ENCODE measurements around the gene TNFRSF19.
"Not testable (repeated sequence)": the region's sequence is repeated elsewhere in the genome, so short reads cannot be mapped to it uniquely, and the experiment has no call there.

The TNFRSF19 gene

GRCh38 chr13:23563085-23563845, 6.9 kb upstream of the TNFRSF19 start:
- Histone ChIP-seq H3K4me3 (no peak overlapping the region), H3K27ac (no peak overlapping the region)

DNA sequence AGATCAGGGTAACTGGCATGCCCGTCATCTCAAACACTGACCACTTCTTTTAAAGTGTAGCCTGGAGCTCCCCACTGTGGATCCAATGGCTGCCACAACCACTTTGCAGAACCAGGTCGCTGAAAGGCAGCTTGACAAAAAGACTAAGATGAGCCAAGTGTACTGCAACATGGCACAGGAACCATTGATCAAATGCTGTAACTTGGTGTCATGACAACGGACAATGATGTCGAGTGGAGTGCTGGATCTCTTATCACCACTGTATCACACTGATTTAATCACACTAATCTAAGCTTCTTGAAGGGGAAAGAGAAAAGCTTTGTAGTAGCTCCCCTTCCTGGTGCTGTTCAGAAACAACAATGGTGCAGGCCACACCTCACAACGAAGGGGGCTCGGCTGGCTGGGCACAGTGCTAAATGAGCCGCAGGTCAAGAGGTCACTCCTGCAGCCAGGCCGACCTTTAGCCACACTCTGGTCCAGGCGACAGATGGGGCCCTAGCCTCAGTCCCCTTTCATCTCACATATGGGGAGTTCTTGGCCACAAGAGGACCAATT, 2.2 kb upstream of the TNFRSF19 start:
- Histone ChIP-seq H3K27ac (no peak overlapping the region), H3K4me3 (no peak overlapping the region)

GRCh38 chr13:23570921-23571315, 706 bp downstream of the TNFRSF19 start:
- Histone ChIP-seq H3K4me3 (peak overlapping the region; percentile 5 to 24 (median 15)), H3K27ac (peak overlapping the region in 15 of 21 experiments; percentile 11 to 87 (median 64))

DNA sequence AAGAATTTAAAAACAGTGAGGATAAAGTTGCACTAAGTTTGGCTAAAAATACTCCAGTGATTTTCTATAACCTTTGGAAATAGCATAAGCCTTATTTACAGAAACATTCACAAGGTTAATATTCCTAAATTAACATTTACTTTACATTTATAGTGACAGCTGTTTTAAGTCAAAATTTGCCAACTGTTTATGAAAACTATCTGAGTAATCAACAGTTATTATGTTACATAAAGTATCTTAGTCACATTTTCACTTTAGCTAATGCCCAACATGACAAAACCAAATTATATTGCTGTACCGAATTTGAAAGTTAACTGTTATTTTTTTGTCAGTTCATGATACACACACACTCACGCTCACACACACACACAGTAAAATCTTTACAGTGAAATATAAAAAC, 1.2 kb downstream of the TNFRSF19 start:
- H3K27ac ChIP-seq = peak overlapping the region in 15 of 21 experiments; percentile 11 to 87 (median 64)
- H3K4me3 ChIP-seq = peak overlapping the region; percentile 5 to 24 (median 15)

GRCh38 chr13:23572836-23573235, 2.6 kb downstream of the TNFRSF19 start:
- peak overlapping the region in 2 of 7 experiments; percentile 9 to 24 for H3K4me3 ChIP-seq
- peak overlapping the region in 12 of 21 experiments; percentile 7 to 87 (median 70) for H3K27ac ChIP-seq

GRCh38 chr13:23574421-23575145, 4.4 kb downstream of the TNFRSF19 start:
- peak overlapping the region in 1 of 21 experiments; percentile 4 for H3K27ac ChIP-seq
- H3K4me3 ChIP-seq = no peak overlapping the region

DNA sequence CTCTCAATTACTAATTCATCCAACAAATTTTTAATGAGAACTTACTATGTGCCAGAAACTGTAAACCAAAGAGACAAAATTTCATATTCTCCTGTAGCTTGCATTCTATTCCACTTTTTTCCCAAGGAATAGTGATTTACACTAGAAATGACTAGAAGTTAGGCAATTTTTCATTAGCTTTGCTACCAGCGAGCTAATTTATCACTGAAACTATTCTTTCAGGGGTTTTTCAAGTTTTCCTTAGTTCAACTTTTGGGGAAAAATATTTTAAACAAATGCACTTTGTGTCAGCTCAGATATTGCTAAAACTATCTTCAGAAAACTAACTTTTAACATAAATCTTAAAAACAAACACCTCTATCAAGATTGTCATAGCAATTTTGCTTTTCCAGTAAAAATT, 5.4 kb downstream of the TNFRSF19 start:
- H3K27ac ChIP-seq = no peak overlapping the region

DNA sequence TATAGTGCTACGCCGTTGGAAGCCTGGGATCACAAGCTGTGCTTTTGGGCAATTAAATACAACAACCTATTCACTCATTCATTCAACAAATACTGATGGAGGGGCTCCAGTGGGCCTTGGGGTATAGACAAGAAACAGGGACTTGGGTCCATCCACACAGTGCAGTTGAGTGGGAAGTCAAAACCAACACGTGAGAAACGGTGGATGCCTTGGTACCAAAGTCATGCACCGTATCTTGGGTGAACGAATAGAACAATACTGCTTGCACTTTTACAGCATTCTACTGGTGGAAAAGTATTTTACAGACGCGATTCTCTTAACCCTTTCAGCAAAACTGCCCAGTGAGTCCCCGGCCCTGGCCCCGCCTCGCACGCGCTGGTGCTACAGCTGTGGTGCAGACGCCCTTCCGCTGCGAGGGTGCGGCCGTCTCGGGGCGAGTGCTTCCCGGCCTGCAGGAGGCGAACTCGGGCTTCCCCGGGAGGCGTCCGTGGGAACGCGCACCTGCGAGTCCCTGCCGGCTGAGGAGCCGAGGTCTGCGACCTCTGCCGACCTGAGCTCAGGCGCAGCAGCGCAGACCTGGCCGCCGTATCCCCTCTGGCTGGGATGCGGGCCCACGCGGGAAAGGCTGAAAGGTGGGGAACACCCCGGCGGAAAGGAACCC, 8.3 kb downstream of the TNFRSF19 start:
- H3K27ac ChIP-seq = peak overlapping the region; percentile 27 to 92 (median 83)
- H3K4me3 ChIP-seq = peak overlapping the region; percentile 57 to 94 (median 68)

More for the DNA sequence above, 5.4 kb downstream of the TNFRSF19 start:
- H3K4me3 ChIP-seq = no peak overlapping the region

DNA sequence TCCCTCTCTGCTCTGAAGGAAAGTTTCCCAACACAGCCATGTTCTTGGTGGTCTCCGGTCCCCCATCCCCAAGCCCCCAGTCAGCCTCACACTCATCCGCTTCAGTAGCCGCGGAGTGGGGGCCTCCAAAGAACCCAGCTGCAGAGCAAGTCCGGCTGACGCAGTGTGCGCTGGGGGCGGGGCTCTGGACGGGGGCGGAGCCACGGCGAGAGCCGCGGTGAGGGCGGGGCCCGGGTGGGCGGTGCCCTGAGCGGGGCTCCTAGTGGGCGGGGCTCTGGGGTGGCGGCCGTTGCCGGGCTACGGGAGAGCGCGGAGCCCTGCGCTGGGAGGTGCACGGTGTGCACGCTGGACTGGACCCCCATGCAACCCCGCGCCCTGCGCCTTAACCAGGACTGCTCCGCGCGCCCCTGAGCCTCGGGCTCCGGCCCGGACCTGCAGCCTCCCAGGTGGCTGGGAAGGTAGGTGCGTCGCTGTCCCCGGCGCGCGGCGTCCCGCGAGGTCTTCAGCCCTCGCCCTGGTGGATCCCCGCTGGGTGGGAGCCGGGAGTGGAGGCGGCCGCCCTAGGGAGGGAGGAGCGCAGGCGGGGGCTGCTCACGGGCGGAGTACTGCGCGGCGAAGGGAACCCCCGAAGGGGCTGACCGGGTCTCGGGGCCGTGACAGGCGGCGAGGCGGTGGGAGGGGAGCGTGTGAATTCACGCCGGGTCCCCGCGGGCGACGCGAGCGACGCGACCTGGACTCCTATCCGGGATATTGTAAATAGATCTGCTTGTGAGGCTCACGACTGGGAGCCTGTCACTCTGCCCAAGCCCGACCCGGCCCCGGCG, 9.1 kb downstream of the TNFRSF19 start:
- H3K4me3 ChIP-seq = peak overlapping the region; percentile 57 to 94 (median 68)
- H3K27ac ChIP-seq = peak overlapping the region; percentile 52 to 92 (median 84)

DNA sequence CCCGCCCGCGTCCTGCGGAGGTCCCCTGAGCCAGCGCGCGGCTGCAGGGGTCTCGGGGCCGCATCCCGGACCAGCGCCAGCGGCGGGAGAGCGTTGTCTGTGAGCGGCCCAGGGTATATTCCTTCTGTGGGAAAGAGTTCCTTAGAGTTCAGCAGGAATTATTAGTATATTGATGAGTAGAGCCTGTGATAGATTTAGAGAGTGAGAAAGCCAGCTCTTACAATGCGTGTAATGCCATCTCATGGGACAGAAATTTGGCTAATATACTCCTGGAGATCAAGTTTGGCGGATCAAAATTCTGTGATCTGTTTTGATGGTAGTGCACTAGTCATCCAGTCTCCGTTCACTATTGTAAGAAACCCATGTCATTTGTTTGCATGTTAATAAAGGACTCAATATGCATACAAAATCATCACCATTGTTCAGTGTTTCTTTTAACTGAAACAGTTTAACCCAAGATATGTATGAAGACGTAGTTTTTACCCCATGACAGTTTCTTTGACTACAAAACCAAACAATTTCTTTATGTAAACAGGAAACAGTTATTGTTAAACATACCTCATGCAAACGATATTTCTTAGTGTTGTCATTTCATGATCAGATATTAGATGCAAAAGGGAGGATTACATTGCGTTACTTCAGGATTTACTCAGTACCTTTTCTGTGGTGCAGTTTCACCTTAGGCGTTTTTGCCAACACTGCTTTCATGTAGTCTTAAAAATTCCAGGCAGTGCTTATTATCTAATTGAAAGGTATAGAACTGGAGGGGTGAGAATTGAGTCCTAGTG, 9.9 kb downstream of the TNFRSF19 start:
- Histone ChIP-seq H3K27ac (peak overlapping the region; percentile 25 to 92 (median 82)), H3K4me3 (peak overlapping the region; percentile 57 to 94 (median 68))

DNA sequence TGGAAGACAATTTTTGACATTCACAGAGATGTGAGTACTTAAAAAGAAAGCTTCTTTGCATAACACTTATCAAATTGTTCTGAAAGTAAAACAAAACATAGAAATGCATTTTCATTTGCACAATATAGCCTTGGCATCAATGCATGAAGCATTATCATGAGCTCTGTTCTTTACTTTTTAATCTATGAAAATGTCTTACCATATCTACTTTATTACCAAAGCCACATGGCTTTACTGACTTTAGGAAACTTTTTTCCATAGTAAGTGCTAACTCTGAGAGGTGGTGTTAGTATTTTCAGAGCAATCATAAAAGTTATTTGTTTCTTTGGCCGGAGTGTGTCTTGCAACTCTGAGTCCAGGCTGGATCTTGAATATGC, 10.5 kb downstream of the TNFRSF19 start:
- peak overlapping the region in 6 of 7 experiments; percentile 1 to 94 (median 66) for H3K4me3 ChIP-seq

GRCh38 chr13:23583491-23583890, 13.3 kb downstream of the TNFRSF19 start:
- no peak overlapping the region for H3K27ac ChIP-seq
- no peak overlapping the region for H3K4me3 ChIP-seq

More for the DNA sequence above, 10.5 kb downstream of the TNFRSF19 start:
- H3K27ac ChIP-seq = peak overlapping the region in 6 of 21 experiments; percentile 11 to 89 (median 84)

- Histone ChIP-seq H3K4me3 (no peak overlapping the region), H3K27ac (no peak overlapping the region)
Measured at GRCh38 chr13:23584275-23584674, 14.1 kb downstream of the TNFRSF19 start.

DNA sequence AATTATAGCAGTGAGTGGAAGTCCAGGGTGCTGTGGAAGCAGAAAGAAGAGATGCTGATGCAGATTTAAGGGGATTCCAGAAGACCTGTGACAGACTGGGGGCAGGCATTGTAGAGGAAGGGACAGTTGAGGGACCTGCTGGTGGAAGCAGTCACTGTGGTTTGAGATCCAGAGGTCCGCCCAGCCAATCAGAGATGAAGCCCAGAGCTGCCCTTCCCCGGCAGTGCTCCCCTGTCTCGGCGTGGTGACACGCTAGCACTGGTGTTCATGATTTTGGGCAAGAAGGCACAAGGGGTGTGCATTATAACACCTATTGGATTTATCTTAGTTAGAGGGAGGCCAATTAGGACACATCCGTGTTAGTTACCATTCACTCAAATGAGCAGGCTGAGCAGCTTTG, 16.1 kb downstream of the TNFRSF19 start:
- Histone ChIP-seq H3K27ac (no peak overlapping the region), H3K4me3 (no peak overlapping the region)

DNA sequence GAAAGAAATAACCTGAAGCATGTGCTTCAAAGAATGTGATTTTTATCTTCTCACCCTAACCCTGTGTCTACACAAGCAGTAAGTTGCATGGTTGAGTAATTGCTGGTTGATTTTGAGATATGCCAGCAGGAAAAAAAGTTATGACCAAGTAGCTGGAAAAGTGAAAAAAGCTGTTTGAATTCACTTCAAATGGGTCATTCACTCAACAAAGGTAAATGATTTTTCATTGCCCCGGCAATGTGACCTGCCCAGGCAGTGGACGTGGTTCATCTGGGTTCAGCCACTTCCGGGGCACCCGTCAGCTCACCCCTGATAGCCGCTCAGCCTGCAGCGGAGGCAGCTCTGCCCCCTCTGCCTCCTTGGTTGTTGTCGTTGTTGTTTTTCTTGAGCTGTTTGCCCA, 18.5 kb downstream of the TNFRSF19 start:
- Histone ChIP-seq H3K27ac (peak overlapping the region in 1 of 21 experiments; percentile 30), H3K4me3 (no peak overlapping the region)

GRCh38 chr13:23592596-23592995, 22.4 kb downstream of the TNFRSF19 start:
- H3K27ac ChIP-seq = no peak overlapping the region
- H3K4me3 ChIP-seq = no peak overlapping the region

DNA sequence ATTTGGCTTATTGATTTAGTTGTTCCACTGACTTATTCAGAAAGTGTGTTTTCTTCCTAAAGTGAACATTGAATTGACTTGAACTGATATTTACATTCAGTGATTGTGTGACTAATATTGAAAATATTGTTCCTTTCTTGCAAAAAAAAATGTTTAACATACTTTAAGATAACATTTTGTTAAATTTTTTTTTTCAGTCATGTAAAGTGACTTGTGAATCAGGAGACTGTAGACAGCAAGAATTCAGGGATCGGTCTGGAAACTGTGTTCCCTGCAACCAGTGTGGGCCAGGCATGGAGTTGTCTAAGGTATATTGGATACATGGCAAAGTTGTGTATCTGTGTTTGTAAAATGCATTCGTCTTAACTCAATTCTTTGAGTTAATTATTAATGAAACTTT, 22.9 kb downstream of the TNFRSF19 start:
- no peak overlapping the region for H3K4me3 ChIP-seq

GRCh38 chr13:23594290-23594689, 24.1 kb downstream of the TNFRSF19 start:
- H3K27ac ChIP-seq, H3K4me3 ChIP-seq: not testable (repeated sequence)

More for the DNA sequence above, 22.9 kb downstream of the TNFRSF19 start:
- H3K27ac ChIP-seq = no peak overlapping the region

Data from skin epidermis (tissue), 12 donors.